Activated CD8-positive, alpha-beta T cell treated with anti-CD3 and anti-CD28 coated beads for 36 hours (primary cell): ENCODE data around the gene WNT4. TPM values are rescaled to one million over a fixed set of nuclear protein-coding genes. Genes with fewer than 3 reads are reported as not detected.

ENCODE experiments used
- ATAC-seq: fragments of 200-7000 bp; cut with Tn5 transposase; one replicate; pipeline ENCODE4 v1.10.0; 2021; ENCODE audit warnings: mild to moderate bottlenecking, moderate library complexity
- CTCF ChIA-PET: fragments of 350-600 bp; sonication (Branson Sonifier 250); formaldehyde crosslinking; loops from one replicate; lab custom pipeline; 2021; ENCODE audit warnings: antibody characterized with exemption; lab: Charles Lee
- POLR2A ChIA-PET: fragments of 350-600 bp; sonication (Branson Sonifier 250); formaldehyde crosslinking; loops from one replicate; lab custom pipeline; 2021; ENCODE audit warnings: antibody characterized with exemption; lab: Charles Lee
- DNase-seq: peaks from one replicate; pipeline ENCODE4 v3.0.0-alpha.2; 2020
- H3K27ac Mint-ChIP-seq: one replicate; pipeline ENCODE4 v1.8.0; 2021; ENCODE audit warnings: mild to moderate bottlenecking, mixed read lengths
- H3K27me3 Mint-ChIP-seq: one replicate; pipeline ENCODE4 v1.8.0; 2021; ENCODE audit warnings: mixed read lengths
- H3K36me3 Mint-ChIP-seq: one replicate; pipeline ENCODE4 v1.8.0; 2021; ENCODE audit warnings: low read depth, mixed read lengths
- H3K4me1 Mint-ChIP-seq: one replicate; pipeline ENCODE4 v1.8.0; 2021; ENCODE audit warnings: low read depth, mixed read lengths
- H3K4me3 Mint-ChIP-seq: one replicate; pipeline ENCODE4 v1.8.0; 2021; ENCODE audit warnings: mild to moderate bottlenecking, moderate library complexity, mixed read lengths
- H3K9me3 Mint-ChIP-seq: one replicate; pipeline ENCODE4 v1.8.0; 2021; ENCODE audit warnings: mixed read lengths
- intact Hi-C: fragments of 100-400 bp; cut with micrococcal nuclease; formaldehyde crosslinking; loops from one replicate; pipeline ENCODE4 v1.10.0; 2022
- total RNA-seq, 2 experiments: library from RNA; stranded (reverse); gene quantifications; one replicate each; pipeline ENCODE4 v1.2.3, GENCODE V29; 2021
- TF ChIP-seq, protein P1 (sequence below): fragments of 200-600 bp; IDR thresholded peaks from one replicate; pipeline ENCODE4 v1.8.0; 2022; ENCODE audit warnings: antibody characterized with exemption, mild to moderate bottlenecking

The WNT4 gene
- total RNA-seq, 2 experiments from 2014 or later: not detected

DNA sequence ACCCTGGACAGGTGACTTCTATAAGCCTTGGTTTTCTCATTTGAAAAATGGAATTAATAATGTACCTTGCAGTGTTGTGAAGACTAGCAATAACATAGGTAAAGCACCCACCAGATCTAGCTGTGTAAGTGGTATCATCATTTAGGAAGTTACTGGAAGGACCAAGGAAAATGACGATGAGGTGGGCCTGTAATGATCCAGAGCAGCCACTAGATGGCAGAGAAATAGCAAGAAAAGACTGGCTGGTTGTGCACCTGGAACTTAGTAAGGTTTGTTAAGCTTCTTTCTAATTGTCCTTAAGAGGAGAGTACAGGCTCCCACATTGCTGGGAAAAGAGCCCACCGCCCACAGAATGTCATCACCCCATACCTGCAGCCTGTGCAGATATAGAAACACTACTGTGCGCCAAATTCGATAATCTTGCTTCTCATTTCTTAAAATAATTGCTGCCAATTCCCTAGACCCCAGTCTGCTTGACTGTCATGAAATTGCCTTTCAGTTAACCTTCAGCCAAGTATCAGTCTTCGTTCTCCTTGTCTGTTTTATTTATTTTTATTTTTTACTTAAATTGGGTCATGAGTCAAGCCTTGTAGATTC, 37.2 kb downstream of the WNT4 start:
- Mint-ChIP-seq H3K9me3 (peaks cover 10% of the 10 kb centered on the region), H3K27me3 (no peaks in the 10 kb centered on the region), H3K36me3 (peaks cover 65% of the 10 kb centered on the region), H3K4me3 (no peak overlapping the region), H3K4me1 (peaks cover 65% of the 10 kb centered on the region), H3K27ac (peak overlapping the region; percentile 93)
- TF ChIP-seq, protein P1, sequence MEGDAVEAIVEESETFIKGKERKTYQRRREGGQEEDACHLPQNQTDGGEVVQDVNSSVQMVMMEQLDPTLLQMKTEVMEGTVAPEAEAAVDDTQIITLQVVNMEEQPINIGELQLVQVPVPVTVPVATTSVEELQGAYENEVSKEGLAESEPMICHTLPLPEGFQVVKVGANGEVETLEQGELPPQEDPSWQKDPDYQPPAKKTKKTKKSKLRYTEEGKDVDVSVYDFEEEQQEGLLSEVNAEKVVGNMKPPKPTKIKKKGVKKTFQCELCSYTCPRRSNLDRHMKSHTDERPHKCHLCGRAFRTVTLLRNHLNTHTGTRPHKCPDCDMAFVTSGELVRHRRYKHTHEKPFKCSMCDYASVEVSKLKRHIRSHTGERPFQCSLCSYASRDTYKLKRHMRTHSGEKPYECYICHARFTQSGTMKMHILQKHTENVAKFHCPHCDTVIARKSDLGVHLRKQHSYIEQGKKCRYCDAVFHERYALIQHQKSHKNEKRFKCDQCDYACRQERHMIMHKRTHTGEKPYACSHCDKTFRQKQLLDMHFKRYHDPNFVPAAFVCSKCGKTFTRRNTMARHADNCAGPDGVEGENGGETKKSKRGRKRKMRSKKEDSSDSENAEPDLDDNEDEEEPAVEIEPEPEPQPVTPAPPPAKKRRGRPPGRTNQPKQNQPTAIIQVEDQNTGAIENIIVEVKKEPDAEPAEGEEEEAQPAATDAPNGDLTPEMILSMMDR: peak; percentile 96
- ATAC-seq (peak; percentile 62), DNase-seq (peak; percentile 35)
- ChIA-PET POLR2A (interaction anchor here (0.6 to 3.4 kb wide), 3 partner anchors 13 to 81 kb away, joined by 3 to 16 read pairs (median 3); no protein-coding TSS in a partner anchor), CTCF (interaction anchor here (0.6 to 2.2 kb wide), 20 partner anchors 8 to 791 kb away, joined by 3 to 29 read pairs (median 4); partner anchors contain the start of gene CDC42)
- intact Hi-C loops: no loop called here

DNA sequence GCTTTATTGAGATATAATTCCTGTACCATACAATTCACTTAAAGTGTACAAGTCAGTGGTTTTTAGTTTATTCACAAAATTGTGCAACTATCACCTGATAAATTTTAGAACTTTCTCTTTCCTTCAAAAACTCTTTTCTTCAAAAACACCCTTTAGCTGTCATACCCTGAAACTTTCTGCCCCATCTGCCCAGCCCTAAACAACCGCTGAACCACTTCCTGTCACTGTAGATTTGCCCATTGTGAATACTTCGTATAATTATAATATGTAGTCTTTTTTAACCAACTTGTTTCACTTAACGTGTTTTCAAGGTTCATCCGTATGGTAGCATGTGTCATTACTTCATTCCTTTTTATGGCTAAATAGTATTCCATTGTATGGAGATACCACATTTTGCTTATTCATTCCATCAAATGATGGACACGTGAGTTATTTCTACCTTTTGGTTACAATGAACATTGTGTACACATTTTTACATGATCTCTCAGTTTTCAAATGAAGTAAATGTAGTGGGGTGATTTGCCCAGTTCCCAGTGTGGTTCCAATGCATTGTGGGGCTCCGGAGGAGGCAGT, 37.9 kb downstream of the WNT4 start:
- H3K4me3 Mint-ChIP-seq: no peak overlapping the region
- peaks cover 65% of the 10 kb centered on the region for H3K36me3 Mint-ChIP-seq
- peak overlapping the region; percentile 93 for H3K27ac Mint-ChIP-seq
- H3K27me3 Mint-ChIP-seq: no peaks in the 10 kb centered on the region
- TF ChIP-seq, protein P1: no peak
- ATAC-seq (peak; percentile 76), DNase-seq (peak; percentile 80)
- peaks cover 72% of the 10 kb centered on the region for H3K4me1 Mint-ChIP-seq
- CTCF ChIA-PET: interaction anchor here (0.8 to 2.2 kb wide), 19 partner anchors 9 to 312 kb away, joined by 3 to 29 read pairs (median 4); no protein-coding TSS in a partner anchor
- intact Hi-C loops: no loop called here
- peaks cover 10% of the 10 kb centered on the region for H3K9me3 Mint-ChIP-seq
- POLR2A ChIA-PET: interaction anchor here (0.6 to 3.4 kb wide), 5 partner anchors 12 to 1077 kb away, joined by 3 to 16 read pairs (median 3); no protein-coding TSS in a partner anchor

DNA sequence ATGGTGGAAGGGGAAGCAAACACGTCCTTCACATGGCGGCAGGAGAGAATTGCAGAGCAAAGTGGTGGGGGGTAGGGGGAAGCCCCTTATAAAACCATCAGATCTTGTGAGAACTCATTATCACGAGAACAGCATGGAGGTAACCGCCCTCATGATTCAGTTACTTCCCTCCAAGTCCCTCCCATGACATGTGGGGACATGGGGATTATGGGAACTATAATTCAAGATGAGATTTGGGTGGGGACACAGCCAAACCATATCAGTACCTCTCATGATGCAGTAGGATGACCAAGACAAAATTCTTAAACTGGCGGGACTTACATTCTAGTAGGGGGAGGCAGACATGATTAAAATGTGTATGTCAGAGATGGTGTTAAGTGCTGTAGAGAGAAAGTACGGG, 38.8 kb downstream of the WNT4 start:
- Mint-ChIP-seq H3K27ac (peak overlapping the region; percentile 93), H3K4me1 (peaks cover 76% of the 10 kb centered on the region), H3K27me3 (no peaks in the 10 kb centered on the region), H3K4me3 (no peak overlapping the region), H3K9me3 (peaks cover 10% of the 10 kb centered on the region), H3K36me3 (peaks cover 66% of the 10 kb centered on the region)
- POLR2A ChIA-PET: interaction anchor here (1.0 to 3.4 kb wide), 3 partner anchors 11 to 79 kb away, joined by 4 to 16 read pairs (median 6); no protein-coding TSS in a partner anchor
- ATAC-seq: peak; percentile 25
- CTCF ChIA-PET: interaction anchor here (0.6 to 2.2 kb wide), 6 partner anchors 9 to 326 kb away, joined by 3 to 29 read pairs (median 6); no protein-coding TSS in a partner anchor
- intact Hi-C loops: no loop called here
- TF ChIP-seq, protein P1: no peak
- DNase-seq: peak; percentile 45

DNA sequence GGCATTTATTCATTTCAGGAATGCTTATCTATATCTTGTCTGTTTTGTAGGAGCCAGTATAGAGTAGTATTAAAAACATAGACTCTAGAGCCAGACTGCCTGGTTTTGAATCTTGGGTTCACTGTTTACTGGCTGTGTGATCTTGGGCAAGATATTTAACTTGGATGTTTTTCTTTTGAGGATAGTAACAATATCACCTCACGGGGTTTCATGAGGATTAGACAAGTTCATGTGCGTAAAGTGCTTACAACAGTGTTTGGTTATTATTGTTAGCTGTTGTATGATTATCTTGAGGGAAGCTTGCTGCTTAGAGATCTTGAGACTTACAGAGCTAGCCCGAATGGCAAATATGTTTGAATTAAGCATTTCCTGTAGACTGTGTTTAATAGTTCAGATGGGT, 40.2 kb downstream of the WNT4 start:
- CTCF ChIA-PET: interaction anchor here (0.9 to 1.6 kb wide), 2 partner anchors 9 to 79 kb away, joined by 3 to 6 read pairs; no protein-coding TSS in a partner anchor
- Mint-ChIP-seq H3K36me3 (peaks cover 64% of the 10 kb centered on the region), H3K4me3 (no peak overlapping the region), H3K9me3 (peaks cover 10% of the 10 kb centered on the region), H3K27ac (peak overlapping the region; percentile 93), H3K4me1 (peaks cover 78% of the 10 kb centered on the region), H3K27me3 (no peaks in the 10 kb centered on the region)
- TF ChIP-seq, protein P1: no peak
- POLR2A ChIA-PET: interaction anchor here (1.2 kb wide), 1 partner anchor 10 kb away, joined by 6 read pairs; no protein-coding TSS in a partner anchor
- no peak for ATAC-seq
- no peak for DNase-seq
- intact Hi-C loops: no loop called here
